Esophagus squamous epithelium (tissue), 5 donors: ENCODE data around the gene ATXN1. TPM values are rescaled to one million over a fixed set of nuclear protein-coding genes. Genes with fewer than 3 reads are reported as not detected.
A peak's percentile ranks its signal among the peaks of the same experiment; 100 is the strongest.

Experiments used
- DNase-seq: peaks from one replicate; lab custom pipeline; 2025; lab: John Stamatoyannopoulos, UW
- H3K27ac ChIP-seq, 4 donors: fragments of 200-600 bp; sonication (generic); one replicate each; pipeline ENCODE4 v1.5.1; 2016 to 2019; ENCODE audit warnings: mild to moderate bottlenecking in 1 of 4
- H3K27me3 ChIP-seq, 4 donors: fragments of 200-600 bp; sonication (generic); 1 replicate in 3 of 4; 2 replicates in 1 of 4; pipeline versions ENCODE4 v1.5.1 to v1.6.0; 2017 to 2021; ENCODE audit warnings: antibody characterized with exemption in 1 of 4
- H3K36me3 ChIP-seq, 3 donors: fragments of 200-600 bp; sonication (generic); one replicate each; pipeline ENCODE4 v1.5.1; 2016 to 2019
- H3K4me1 ChIP-seq, 3 donors: fragments of 200-600 bp; sonication (generic); one replicate each; pipeline ENCODE4 v1.5.1; 2017 to 2019
- H3K4me3 ChIP-seq, 4 donors: fragments of 200-600 bp; sonication (generic); 1 replicate in 3 of 4; 2 replicates in 1 of 4; pipeline ENCODE4 v1.5.1; 2016 to 2019; ENCODE audit warnings: mild to moderate bottlenecking in 2 of 4, moderate library complexity in 1 of 4
- H3K9me3 ChIP-seq, 3 donors: fragments of 200-600 bp; sonication (generic); one replicate each; pipeline ENCODE4 v1.5.1; 2016 to 2019
- CTCF ChIP-seq, 6 experiments: fragments of 450-650 bp in 4 of 6; fragments of 200-600 bp in 2 of 6; sonication (generic) in 2 of 6; IDR thresholded peaks; one replicate each; pipeline ENCODE4 v1.5.1; 2016 to 2019; ENCODE audit warnings: antibody characterized with exemption in 6 of 6, mild to moderate bottlenecking in 4 of 6, moderate library complexity in 4 of 6
- POLR2A ChIP-seq, 4 donors: fragments of 450-650 bp; IDR thresholded peaks; one replicate each; pipeline ENCODE4 v1.6.1; 2017; ENCODE audit warnings: antibody characterized with exemption in 4 of 4, mild to moderate bottlenecking in 4 of 4, moderate library complexity in 3 of 4
- WGBS, 2 donors: methylation state at CpG; one replicate each; pipeline ENCODE4 v1.1.5; 2018; 5-methylcytosine and 5-hydroxymethylcytosine counted together
- intact Hi-C: fragments of 100-400 bp; cut with DNase I; formaldehyde crosslinking; loops from one replicate; pipeline ENCODE4 v1.15.0; 2022
- total RNA-seq, 4 donors: library from RNA; depleted of rRNA; stranded (reverse); fragments of >200 nt; gene quantifications; one replicate each; pipeline ENCODE4 v1.1.0, GENCODE V29; 2016
- donor health status: DM: yes; HTN: yes; CAD: no.

Gene ATXN1
- total RNA-seq, 4 donors from 2014 or later = 17.5 to 50.5 (median 28.5) TPM

DNA sequence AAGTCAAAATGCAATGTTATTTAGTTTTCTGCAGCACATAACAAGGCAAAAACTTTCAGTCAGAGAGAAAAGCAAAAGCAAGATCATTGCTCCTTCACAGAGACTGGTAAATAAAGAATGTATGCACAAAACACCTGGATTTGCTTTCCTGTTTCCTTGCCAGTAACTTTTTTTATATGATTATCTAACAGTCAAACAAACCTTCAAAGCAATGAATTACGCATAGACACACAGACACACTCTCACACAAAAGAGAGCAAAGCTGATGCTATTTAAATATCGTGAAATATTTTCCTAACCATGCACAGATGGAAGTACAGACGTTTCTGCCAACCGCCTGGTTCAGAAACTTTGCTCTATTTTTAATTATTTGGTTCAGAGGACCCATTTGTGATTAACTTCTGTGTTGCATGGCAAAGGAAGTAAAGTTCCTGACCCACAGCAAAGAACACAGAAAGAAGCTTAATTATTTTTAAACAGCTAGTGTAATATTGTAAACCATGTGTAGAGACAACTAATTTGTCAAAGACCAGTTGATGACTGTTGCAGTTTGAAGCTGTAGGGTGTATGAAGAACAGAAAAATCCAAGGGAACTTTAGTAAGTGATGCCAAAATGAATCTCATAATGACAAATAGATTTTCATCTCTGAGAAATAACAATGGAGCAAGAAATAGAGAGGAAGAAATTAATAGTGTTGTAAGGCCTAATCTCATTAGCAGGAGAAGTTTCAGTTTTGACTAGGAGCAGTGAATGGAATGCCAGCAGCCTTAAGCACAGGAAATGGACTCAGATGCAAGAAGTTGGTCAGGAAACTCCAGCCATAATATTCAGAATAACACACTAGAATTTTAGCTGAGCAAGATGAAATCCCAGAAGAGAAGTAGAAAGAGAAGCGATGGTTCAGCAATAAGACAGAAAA, 24.1 kb downstream of the ATXN1 start:
- intact Hi-C loops = no loop called here
- no peaks in the 10 kb centered on the region for H3K9me3 ChIP-seq
- 32% methylated on average over 5 of the region's 5 CpGs for WGBS, 2 donors
- H3K27ac ChIP-seq = peak overlapping the region in 3 of 4 donors; percentile 2 to 71 (median 57)
- TF ChIP-seq CTCF (IDR thresholded peaks at IDR 0.05) = no peak
- TF ChIP-seq POLR2A (IDR thresholded peaks at IDR 0.05) = no peak
- H3K36me3 ChIP-seq = peaks cover 0 to 23% (median 0%) of the 10 kb centered on the region in 3 donors
- no peak for DNase-seq
- H3K4me1 ChIP-seq = peaks cover 8 to 78% (median 34%) of the 10 kb centered on the region in 3 donors
- no peak overlapping the region for H3K4me3 ChIP-seq
- no peaks in the 10 kb centered on the region for H3K27me3 ChIP-seq

GRCh38 chr6:16735014-16735413, 26.2 kb downstream of the ATXN1 start:
- Histone ChIP-seq H3K27me3 (no peaks in the 10 kb centered on the region), H3K27ac (no peak overlapping the region), H3K9me3 (no peaks in the 10 kb centered on the region), H3K36me3 (peaks cover 0 to 15% (median 0%) of the 10 kb centered on the region in 3 donors), H3K4me3 (no peak overlapping the region), H3K4me1 (peaks cover 8 to 76% (median 26%) of the 10 kb centered on the region in 3 donors)
- no peak for DNase-seq
- intact Hi-C loops = no loop called here
- TF ChIP-seq POLR2A (IDR thresholded peaks at IDR 0.05) = no peak
- no peak for TF ChIP-seq CTCF (IDR thresholded peaks at IDR 0.05)
- WGBS, 2 donors = 63 to 81% methylated on average over 2 of the region's 2 CpGs

GRCh38 chr6:16733085-16733484, 28.2 kb downstream of the ATXN1 start:
- intact Hi-C loops = no loop called here
- DNase-seq = no peak
- Histone ChIP-seq H3K36me3 (peaks cover 0 to 7% (median 0%) of the 10 kb centered on the region in 3 donors), H3K9me3 (no peaks in the 10 kb centered on the region), H3K4me1 (peaks cover 8 to 75% (median 14%) of the 10 kb centered on the region in 3 donors), H3K27ac (no peak overlapping the region), H3K27me3 (no peaks in the 10 kb centered on the region), H3K4me3 (no peak overlapping the region)
- TF ChIP-seq POLR2A (IDR thresholded peaks at IDR 0.05) = no peak
- no peak for TF ChIP-seq CTCF (IDR thresholded peaks at IDR 0.05)
- 61 to 78% methylated on average over 6 of the region's 6 CpGs for WGBS, 2 donors

GRCh38 chr6:16731478-16732051, 29.7 kb downstream of the ATXN1 start:
- Histone ChIP-seq H3K27ac (no peak overlapping the region), H3K4me1 (peaks cover 3 to 75% (median 9%) of the 10 kb centered on the region in 3 donors), H3K36me3 (peaks cover 0 to 7% (median 0%) of the 10 kb centered on the region in 3 donors), H3K4me3 (no peak overlapping the region), H3K9me3 (no peaks in the 10 kb centered on the region), H3K27me3 (no peaks in the 10 kb centered on the region)
- no peak for DNase-seq
- 56 to 58% methylated on average over 6 of the region's 6 CpGs for WGBS, 2 donors
- intact Hi-C loops = no loop called here
- no peak for TF ChIP-seq POLR2A (IDR thresholded peaks at IDR 0.05)
- no peak for TF ChIP-seq CTCF (IDR thresholded peaks at IDR 0.05)
